WTC11 (cell line): Measurements from ENCODE around the gene ELOF1. TPM values are rescaled to one million over a fixed set of nuclear protein-coding genes. Genes with fewer than 3 reads are reported as not detected.

Experiments
- ATAC-seq: fragments of 200-7000 bp; cut with Tn5 transposase; 2 replicates; pipeline ENCODE4 v1.10.0; 2021; ENCODE audit warnings: mild to moderate bottlenecking, moderate library complexity
- CTCF ChIA-PET: fragments of 300-600 bp; sonication (Branson Sonifier 250); formaldehyde crosslinking; loops from one replicate; lab custom pipeline; 2021; ENCODE audit warnings: antibody characterized with exemption; lab: Charles Lee
- POLR2A ChIA-PET: fragments of 350-600 bp; sonication (Branson Sonifier 250); formaldehyde crosslinking; loops from one replicate; lab custom pipeline; 2021; ENCODE audit warnings: antibody characterized with exemption; lab: Charles Lee
- DNase-seq: peaks from one replicate; pipeline ENCODE4 v3.0.0; 2021; ENCODE audit warnings: low spot score
- H3K27ac Mint-ChIP-seq: 2 replicates; pipeline ENCODE4 v1.8.0; 2021; ENCODE audit warnings: mixed read lengths
- H3K27me3 Mint-ChIP-seq: 2 replicates; pipeline ENCODE4 v1.8.0; 2021; ENCODE audit warnings: low read depth, mild to moderate bottlenecking, moderate library complexity, mixed read lengths
- H3K36me3 Mint-ChIP-seq: 2 replicates; pipeline ENCODE4 v1.8.0; 2021; ENCODE audit warnings: mixed read lengths
- H3K4me1 Mint-ChIP-seq: 2 replicates; pipeline ENCODE4 v1.8.0; 2022; ENCODE audit warnings: mixed read lengths
- H3K4me3 Mint-ChIP-seq: 2 replicates; pipeline ENCODE4 v1.8.0; 2021; ENCODE audit warnings: mild to moderate bottlenecking, moderate library complexity, mixed read lengths
- H3K9me3 Mint-ChIP-seq: 2 replicates; pipeline ENCODE4 v1.8.0; 2021; ENCODE audit warnings: mixed read lengths
- ELF4 ChIP-seq: sonication (generic); formaldehyde crosslinking; IDR thresholded peaks from 2 replicates; pipeline ENCODE4 v1.8.1; 2022; ENCODE audit warnings: low read depth, mild to moderate bottlenecking, moderate library complexity, missing genetic modification reagents
- FOXJ3 ChIP-seq: sonication (generic); formaldehyde crosslinking; IDR thresholded peaks from 2 replicates; pipeline ENCODE4 v1.9.0; 2021; ENCODE audit warnings: missing genetic modification reagents, mild to moderate bottlenecking, borderline replicate concordance
- GRHL2 ChIP-seq: fragments of 250-450 bp; sonication (Bioruptor Pico); IDR thresholded peaks from 2 replicates; pipeline ENCODE4 v1.8.0; 2022; ENCODE audit warnings: mild to moderate bottlenecking, moderate library complexity; ENCODE audit not compliant: insufficient replicate concordance, severe bottlenecking
- JUN ChIP-seq: sonication (generic); formaldehyde crosslinking; IDR thresholded peaks from 2 replicates; pipeline ENCODE4 v1.8.0; 2023; ENCODE audit warnings: mild to moderate bottlenecking, missing genetic modification reagents
- NFATC4 ChIP-seq: fragments of 250-450 bp; sonication (Bioruptor Pico); IDR thresholded peaks from 2 replicates; pipeline ENCODE4 v1.9.0; 2021; ENCODE audit warnings: mild to moderate bottlenecking
- NFYB ChIP-seq: sonication (generic); formaldehyde crosslinking; conservative IDR thresholded peaks from 2 replicates; pipeline ENCODE4 v1.8.0; 2022; ENCODE audit warnings: low read depth, missing genetic modification reagents
- NR3C1 ChIP-seq: sonication (generic); formaldehyde crosslinking; conservative IDR thresholded peaks from 2 replicates; pipeline ENCODE4 v1.8.1; 2023; ENCODE audit warnings: low read depth, mild to moderate bottlenecking, missing genetic modification reagents
- SMAD4 ChIP-seq: sonication (generic); formaldehyde crosslinking; IDR thresholded peaks from 2 replicates; pipeline ENCODE4 v1.8.0; 2022; ENCODE audit warnings: mild to moderate bottlenecking, missing genetic modification reagents
- ZNF416 ChIP-seq: fragments of 250-450 bp; sonication (Bioruptor Pico); IDR thresholded peaks from 2 replicates; pipeline ENCODE4 v1.9.0; 2021; ENCODE audit warnings: mild to moderate bottlenecking, inconsistent platforms
- total RNA-seq: library from RNA; stranded (reverse); gene quantifications from 3 replicates; pipeline ENCODE4 v1.2.3, GENCODE V29; 2021
- TF ChIP-seq, protein P1 (sequence below): sonication (generic); formaldehyde crosslinking; conservative IDR thresholded peaks from 2 replicates; pipeline ENCODE4 v1.8.1; 2023; ENCODE audit warnings: mild to moderate bottlenecking, low read depth, missing genetic modification reagents, moderate library complexity
- TF ChIP-seq, protein P2 (sequence below): fragments of 250-450 bp; sonication (Bioruptor Pico); IDR thresholded peaks from 2 replicates; pipeline ENCODE4 v1.9.0; 2021; ENCODE audit warnings: mild to moderate bottlenecking
- TF ChIP-seq, protein P3 (sequence below): sonication (generic); formaldehyde crosslinking; IDR thresholded peaks from 2 replicates; pipeline ENCODE4 v1.8.0; 2022; ENCODE audit warnings: mild to moderate bottlenecking, missing genetic modification reagents
- TF ChIP-seq, protein P4 (sequence below): sonication (generic); formaldehyde crosslinking; IDR thresholded peaks from 2 replicates; pipeline ENCODE4 v1.8.0; 2022; ENCODE audit warnings: missing genetic modification reagents

The ELOF1 gene
- total RNA-seq, 1 experiment from 2014 or later, result 86.0 TPM

DNA sequence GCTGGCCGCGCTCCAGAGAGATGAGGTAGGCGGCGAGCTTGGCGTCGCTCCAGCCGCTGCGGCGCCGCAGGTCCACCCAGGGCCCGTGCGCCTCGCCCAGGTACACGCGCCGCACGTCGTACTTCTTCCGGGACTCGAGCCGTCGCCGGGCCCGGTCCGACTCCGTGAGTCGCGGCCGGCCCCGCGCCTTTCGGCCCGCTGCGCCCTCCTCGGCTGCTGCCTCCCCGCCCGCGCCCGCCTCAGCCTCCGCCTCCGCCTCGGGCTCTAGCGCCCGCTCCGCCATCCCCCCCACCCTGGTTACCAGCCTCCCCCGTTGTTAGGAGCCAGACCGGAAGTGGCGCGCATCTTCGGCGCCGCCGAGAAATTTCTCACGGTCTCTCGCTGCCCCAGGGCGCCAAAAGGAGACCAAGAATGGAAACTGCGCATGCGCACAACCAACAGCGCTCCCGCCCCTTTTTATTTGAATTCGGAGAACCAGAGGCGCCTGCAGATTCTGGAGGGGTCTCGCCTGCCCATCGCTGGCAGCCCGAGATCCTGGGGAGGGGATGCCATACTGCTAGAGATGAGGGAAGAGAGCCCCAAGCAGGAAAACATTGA lies 53.4 kb downstream of the ELOF1 start, which contains the start of gene ZNF653 (continued):
- TF ChIP-seq, protein P1, sequence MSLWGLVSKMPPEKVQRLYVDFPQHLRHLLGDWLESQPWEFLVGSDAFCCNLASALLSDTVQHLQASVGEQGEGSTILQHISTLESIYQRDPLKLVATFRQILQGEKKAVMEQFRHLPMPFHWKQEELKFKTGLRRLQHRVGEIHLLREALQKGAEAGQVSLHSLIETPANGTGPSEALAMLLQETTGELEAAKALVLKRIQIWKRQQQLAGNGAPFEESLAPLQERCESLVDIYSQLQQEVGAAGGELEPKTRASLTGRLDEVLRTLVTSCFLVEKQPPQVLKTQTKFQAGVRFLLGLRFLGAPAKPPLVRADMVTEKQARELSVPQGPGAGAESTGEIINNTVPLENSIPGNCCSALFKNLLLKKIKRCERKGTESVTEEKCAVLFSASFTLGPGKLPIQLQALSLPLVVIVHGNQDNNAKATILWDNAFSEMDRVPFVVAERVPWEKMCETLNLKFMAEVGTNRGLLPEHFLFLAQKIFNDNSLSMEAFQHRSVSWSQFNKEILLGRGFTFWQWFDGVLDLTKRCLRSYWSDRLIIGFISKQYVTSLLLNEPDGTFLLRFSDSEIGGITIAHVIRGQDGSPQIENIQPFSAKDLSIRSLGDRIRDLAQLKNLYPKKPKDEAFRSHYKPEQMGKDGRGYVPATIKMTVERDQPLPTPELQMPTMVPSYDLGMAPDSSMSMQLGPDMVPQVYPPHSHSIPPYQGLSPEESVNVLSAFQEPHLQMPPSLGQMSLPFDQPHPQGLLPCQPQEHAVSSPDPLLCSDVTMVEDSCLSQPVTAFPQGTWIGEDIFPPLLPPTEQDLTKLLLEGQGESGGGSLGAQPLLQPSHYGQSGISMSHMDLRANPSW, result no peak
- TF ChIP-seq GRHL2 (CRISPR knock-in tag) (no peak), JUN (CRISPR knock-in tag) (peak; percentile 53; the same call in 1 of the 2 replicates), NR3C1 (CRISPR knock-in tag) (no peak), FOXJ3 (CRISPR knock-in tag) (no peak), NFATC4 (CRISPR knock-in tag) (peak; percentile 88), SMAD4 (CRISPR knock-in tag) (no peak), ZNF416 (CRISPR knock-in tag) (peak; percentile 92)
- TF ChIP-seq, protein P2, sequence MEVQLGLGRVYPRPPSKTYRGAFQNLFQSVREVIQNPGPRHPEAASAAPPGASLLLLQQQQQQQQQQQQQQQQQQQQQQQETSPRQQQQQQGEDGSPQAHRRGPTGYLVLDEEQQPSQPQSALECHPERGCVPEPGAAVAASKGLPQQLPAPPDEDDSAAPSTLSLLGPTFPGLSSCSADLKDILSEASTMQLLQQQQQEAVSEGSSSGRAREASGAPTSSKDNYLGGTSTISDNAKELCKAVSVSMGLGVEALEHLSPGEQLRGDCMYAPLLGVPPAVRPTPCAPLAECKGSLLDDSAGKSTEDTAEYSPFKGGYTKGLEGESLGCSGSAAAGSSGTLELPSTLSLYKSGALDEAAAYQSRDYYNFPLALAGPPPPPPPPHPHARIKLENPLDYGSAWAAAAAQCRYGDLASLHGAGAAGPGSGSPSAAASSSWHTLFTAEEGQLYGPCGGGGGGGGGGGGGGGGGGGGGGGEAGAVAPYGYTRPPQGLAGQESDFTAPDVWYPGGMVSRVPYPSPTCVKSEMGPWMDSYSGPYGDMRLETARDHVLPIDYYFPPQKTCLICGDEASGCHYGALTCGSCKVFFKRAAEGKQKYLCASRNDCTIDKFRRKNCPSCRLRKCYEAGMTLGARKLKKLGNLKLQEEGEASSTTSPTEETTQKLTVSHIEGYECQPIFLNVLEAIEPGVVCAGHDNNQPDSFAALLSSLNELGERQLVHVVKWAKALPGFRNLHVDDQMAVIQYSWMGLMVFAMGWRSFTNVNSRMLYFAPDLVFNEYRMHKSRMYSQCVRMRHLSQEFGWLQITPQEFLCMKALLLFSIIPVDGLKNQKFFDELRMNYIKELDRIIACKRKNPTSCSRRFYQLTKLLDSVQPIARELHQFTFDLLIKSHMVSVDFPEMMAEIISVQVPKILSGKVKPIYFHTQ (CRISPR knock-in tag), result no peak
- TF ChIP-seq, protein P3, sequence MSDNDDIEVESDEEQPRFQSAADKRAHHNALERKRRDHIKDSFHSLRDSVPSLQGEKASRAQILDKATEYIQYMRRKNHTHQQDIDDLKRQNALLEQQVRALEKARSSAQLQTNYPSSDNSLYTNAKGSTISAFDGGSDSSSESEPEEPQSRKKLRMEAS, result peak; percentile 52; the same call in 1 of the 2 replicates

DNA sequence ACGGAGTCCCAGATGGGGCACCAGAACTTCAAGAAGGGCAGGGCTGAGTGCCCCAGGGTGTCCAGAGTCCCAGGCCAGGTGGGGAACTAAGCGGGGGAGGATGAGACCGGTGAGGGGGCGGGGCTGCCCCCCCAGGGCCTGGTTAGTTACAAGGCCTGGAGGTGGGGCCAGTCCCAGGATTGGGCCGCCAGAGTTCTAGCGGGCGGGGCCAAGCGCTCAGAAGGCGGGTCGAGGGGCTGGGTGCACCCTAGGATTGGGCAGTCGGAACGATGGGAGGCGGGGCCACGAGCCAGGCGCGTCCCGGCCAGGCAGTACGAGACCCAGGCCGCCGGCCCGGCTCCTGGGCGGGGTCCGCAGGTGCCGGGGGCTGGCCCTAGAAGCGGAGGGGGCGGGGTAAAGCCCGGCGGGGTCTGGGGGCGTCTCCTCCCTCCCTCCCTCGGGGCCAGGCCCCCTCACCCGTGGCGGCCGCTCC lies 54.0 kb downstream of the ELOF1 start:
- Mint-ChIP-seq H3K4me1 (peaks cover 8% of the 10 kb centered on the region), H3K9me3 (no peaks in the 10 kb centered on the region), H3K27ac (peak overlapping the region; percentile 91), H3K4me3 (peak overlapping the region; percentile 87), H3K36me3 (no peaks in the 10 kb centered on the region), H3K27me3 (no peaks in the 10 kb centered on the region)
- peak; percentile 97 for ATAC-seq
- TF ChIP-seq NFYB (CRISPR knock-in tag) (0 out of 2 replicates have a peak, but pooled peaks have one; percentile 11), ELF4 (no peak)
- TF ChIP-seq, protein P4, sequence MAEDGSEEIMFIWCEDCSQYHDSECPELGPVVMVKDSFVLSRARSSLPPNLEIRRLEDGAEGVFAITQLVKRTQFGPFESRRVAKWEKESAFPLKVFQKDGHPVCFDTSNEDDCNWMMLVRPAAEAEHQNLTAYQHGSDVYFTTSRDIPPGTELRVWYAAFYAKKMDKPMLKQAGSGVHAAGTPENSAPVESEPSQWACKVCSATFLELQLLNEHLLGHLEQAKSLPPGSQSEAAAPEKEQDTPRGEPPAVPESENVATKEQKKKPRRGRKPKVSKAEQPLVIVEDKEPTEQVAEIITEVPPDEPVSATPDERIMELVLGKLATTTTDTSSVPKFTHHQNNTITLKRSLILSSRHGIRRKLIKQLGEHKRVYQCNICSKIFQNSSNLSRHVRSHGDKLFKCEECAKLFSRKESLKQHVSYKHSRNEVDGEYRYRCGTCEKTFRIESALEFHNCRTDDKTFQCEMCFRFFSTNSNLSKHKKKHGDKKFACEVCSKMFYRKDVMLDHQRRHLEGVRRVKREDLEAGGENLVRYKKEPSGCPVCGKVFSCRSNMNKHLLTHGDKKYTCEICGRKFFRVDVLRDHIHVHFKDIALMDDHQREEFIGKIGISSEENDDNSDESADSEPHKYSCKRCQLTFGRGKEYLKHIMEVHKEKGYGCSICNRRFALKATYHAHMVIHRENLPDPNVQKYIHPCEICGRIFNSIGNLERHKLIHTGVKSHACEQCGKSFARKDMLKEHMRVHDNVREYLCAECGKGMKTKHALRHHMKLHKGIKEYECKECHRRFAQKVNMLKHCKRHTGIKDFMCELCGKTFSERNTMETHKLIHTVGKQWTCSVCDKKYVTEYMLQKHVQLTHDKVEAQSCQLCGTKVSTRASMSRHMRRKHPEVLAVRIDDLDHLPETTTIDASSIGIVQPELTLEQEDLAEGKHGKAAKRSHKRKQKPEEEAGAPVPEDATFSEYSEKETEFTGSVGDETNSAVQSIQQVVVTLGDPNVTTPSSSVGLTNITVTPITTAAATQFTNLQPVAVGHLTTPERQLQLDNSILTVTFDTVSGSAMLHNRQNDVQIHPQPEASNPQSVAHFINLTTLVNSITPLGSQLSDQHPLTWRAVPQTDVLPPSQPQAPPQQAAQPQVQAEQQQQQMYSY (CRISPR knock-in tag), result peak; percentile 89
- ChIA-PET CTCF (interaction anchor here (1.2 to 1.4 kb wide), 2 partner anchors 23 to 70 kb away, joined by 3 to 5 read pairs; partner anchors contain the start of gene PRKCSH), POLR2A (no interaction called here)
- DNase-seq, result peak; percentile 100
